GM23338 (cell line): ENCODE results near the gene DMD.

Experiments
- CTCF ChIP-seq, 2 experiments: fragments of 200-600 bp in 1 of 2; sonication (generic) in 1 of 2; conservative IDR thresholded peaks; 2 replicates each; pipeline versions ENCODE4 v1.5.1 to v1.6.1; 2016 to 2017; ENCODE audit warnings: antibody characterized with exemption in 2 of 2, low read depth in 2 of 2, mild to moderate bottlenecking in 2 of 2, moderate library complexity in 1 of 2
- EZH2 ChIP-seq: fragments of 200-600 bp; sonication (generic); IDR thresholded peaks from one replicate; pipeline ENCODE4 v1.8.0; 2017; ENCODE audit warnings: antibody characterized with exemption, mild to moderate bottlenecking, low read depth; ENCODE audit not compliant: unreplicated experiment
- EZH2phosphoT487 ChIP-seq: fragments of 200-600 bp; sonication (generic); IDR thresholded peaks from one replicate; pipeline ENCODE4 v1.8.1; 2018; ENCODE audit warnings: antibody characterized with exemption; ENCODE audit not compliant: unreplicated experiment
- POLR2AphosphoS5 ChIP-seq: IDR thresholded peaks from 2 replicates; pipeline ENCODE4 v1.6.1; 2016; ENCODE audit warnings: antibody characterized with exemption, low read depth
- REST ChIP-seq: IDR thresholded peaks from one replicate; pipeline ENCODE4 v1.6.1; 2018; ENCODE audit warnings: antibody characterized with exemption; ENCODE audit not compliant: unreplicated experiment
- ZNF114 ChIP-seq: fragments of 250-450 bp; sonication (Bioruptor Pico); IDR thresholded peaks from 2 replicates; pipeline ENCODE4 v1.5.0; 2020; ENCODE audit warnings: mild to moderate bottlenecking, moderate library complexity

- no peak for TF ChIP-seq ZNF114 (CRISPR knock-in tag)
- TF ChIP-seq EZH2phosphoT487 = no peak
- TF ChIP-seq POLR2AphosphoS5 = no peak
- TF ChIP-seq CTCF (conservative IDR thresholded peaks at IDR 0.05; ENCODE audit: low read depth in 2 of 2) = no peak
- no peak for TF ChIP-seq EZH2
- TF ChIP-seq REST = no peak
Measured at GRCh38 chrX:31497086-31497485, 1714.3 kb downstream of the DMD start.
